GM12872 (cell line): ENCODE measurements around the gene CA5B.

Source experiments
- TF ChIP-seq, protein P1 (sequence below): IDR thresholded peaks from 3 replicates; pipeline ENCODE4 v1.5.1; 2011; ENCODE audit warnings: low read depth, mild to moderate bottlenecking, low read length, moderate library complexity; ENCODE audit not compliant: insufficient read depth

CA5B gene

DNA sequence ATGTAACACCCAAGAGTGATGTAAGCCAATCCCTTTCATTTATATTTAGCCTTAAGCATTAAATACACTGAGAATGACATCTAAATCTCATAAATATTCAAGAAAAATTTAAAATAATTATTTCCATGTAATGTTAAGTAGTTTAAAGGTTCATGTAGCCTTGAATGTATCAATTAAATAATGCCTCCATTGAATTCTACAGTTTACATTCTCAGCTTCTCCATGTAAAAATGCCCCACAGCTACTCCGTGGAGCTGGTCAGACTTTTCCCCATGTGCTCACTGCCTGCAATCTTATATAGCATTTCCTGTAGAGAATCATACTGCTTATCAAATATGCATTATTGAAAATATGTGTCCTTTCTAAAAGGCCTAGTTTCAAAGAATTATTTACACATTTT is 91.1 kb downstream of the CA5B start:
- TF ChIP-seq, protein P1, sequence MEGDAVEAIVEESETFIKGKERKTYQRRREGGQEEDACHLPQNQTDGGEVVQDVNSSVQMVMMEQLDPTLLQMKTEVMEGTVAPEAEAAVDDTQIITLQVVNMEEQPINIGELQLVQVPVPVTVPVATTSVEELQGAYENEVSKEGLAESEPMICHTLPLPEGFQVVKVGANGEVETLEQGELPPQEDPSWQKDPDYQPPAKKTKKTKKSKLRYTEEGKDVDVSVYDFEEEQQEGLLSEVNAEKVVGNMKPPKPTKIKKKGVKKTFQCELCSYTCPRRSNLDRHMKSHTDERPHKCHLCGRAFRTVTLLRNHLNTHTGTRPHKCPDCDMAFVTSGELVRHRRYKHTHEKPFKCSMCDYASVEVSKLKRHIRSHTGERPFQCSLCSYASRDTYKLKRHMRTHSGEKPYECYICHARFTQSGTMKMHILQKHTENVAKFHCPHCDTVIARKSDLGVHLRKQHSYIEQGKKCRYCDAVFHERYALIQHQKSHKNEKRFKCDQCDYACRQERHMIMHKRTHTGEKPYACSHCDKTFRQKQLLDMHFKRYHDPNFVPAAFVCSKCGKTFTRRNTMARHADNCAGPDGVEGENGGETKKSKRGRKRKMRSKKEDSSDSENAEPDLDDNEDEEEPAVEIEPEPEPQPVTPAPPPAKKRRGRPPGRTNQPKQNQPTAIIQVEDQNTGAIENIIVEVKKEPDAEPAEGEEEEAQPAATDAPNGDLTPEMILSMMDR: no peak

DNA sequence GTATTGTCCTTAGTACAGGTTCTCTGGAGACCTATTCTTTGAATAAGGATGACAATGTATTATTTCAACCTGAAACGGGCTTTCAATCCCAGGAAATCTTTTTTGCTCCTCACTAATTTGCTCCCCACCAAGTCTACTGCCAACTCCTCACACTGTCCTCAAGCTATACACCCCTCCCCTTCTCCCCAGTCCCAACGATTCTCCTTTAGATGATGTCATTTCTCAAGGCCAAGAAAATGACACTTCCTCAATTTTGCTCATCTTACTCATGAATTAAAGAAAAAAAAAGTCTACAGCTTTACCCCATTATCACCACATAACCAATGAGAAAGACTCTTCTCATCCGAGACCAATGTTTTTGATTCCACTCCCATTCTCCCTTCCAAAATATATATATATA is 96.0 kb downstream of the CA5B start:
- TF ChIP-seq, protein P1: no peak

DNA sequence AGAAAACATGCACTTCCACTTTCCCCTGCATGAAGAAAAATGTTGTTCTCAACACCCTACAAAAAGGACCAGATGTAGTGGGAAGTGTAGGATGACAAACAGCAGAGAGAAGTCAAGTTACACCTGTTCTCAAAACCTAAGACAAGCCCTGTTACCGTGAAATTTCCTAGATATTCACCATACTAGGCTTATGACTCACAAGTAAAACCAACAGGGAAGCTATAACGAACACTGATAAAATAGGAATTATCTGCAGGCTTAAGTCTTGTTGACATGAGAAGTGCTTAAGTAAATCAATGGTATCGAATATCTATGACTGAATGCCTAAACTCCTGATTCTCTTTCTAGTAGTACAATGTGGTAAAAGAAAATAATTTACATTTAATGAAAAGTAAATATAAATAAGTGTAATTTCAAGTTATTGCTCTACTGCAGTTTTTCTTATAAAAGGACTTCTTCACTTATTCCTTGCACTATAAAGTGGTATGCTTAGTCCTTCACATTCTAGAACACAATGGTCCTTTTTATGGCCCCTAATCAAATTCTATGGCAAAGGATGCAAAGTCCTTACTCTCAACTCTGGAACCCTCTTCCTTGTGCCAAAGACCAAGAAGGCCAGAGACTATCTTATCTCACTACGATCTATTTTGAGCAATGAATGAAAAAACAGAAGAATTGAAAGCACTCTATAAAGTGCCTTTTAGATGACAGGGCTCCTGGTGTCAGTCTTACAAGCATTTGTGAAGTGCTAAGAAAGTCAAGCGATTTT is 96.9 kb downstream of the CA5B start:
- TF ChIP-seq, protein P1: no peak
